ENCODE data around the gene TMTC2. TPM values are rescaled to one million over a fixed set of nuclear protein-coding genes. Genes with fewer than 3 reads are reported as not detected.
A peak's percentile ranks its signal among the peaks of the same experiment; 100 is the strongest.
"Not testable (repeated sequence)": the region's sequence is repeated elsewhere in the genome, so short reads cannot be mapped to it uniquely, and the experiment has no call there.

TMTC2 gene
- polyA plus RNA-seq, 3 donors: 36.4 to 41.4 (median 37.4) TPM

- DNase-seq (ENCODE audit: extremely low read depth in 1 of 11, low read depth in 9 of 11, low spot score in 4 of 11): no peak
These were observed 120.5 kb downstream of the TMTC2 start for GRCh38 chr12:82807132-82807737.

DNA sequence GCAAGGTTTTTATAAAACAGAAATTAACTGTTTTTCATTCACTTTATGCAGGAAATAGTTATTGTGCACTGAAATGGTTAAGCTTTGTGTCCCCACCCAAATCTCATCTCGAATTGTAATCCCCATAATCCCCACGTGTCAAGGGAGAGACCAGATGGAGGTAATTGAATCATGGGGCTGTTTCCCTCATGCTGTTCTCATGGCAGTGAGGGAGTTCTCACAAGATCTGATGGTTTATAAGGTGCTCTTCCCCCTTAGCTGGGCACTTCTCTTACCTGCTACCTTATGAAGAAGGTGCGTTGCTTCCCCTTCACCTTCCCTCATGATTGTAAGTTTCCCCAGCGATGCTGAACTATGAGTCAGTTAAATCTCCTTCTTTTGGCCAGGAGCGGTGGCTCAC, 123.9 kb downstream of the TMTC2 start:
- no peak for DNase-seq (ENCODE audit: extremely low read depth in 1 of 11, low read depth in 9 of 11, low spot score in 4 of 11)

GRCh38 chr12:82817368-82817767, 130.7 kb downstream of the TMTC2 start:
- no peak for DNase-seq (ENCODE audit: extremely low read depth in 1 of 11, low read depth in 9 of 11, low spot score in 4 of 11)

GRCh38 chr12:82818271-82819035, 131.7 kb downstream of the TMTC2 start:
- DNase-seq (ENCODE audit: extremely low read depth in 1 of 11, low read depth in 9 of 11, low spot score in 4 of 11): no peak

DNA sequence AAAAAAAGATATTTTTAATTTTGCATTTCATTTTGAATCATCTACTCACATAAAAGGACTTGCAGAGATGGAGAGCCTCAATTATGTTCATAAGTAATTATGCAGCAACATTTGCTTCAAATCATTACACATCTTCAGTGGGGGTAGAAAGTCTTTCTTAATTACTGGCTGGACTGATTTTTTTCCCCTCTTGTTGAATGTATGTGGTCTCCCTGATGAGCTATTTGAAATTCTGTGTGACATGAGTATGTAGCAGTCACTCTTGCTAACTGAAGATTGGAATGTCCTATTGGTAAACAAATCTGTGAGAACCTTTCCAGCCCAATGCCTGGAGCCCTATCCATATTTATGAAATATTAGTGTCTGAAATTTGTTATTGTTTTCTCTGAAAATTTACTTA, 139.8 kb downstream of the TMTC2 start:
- DNase-seq (ENCODE audit: extremely low read depth in 1 of 11, low read depth in 9 of 11, low spot score in 4 of 11): no peak

- no peak for DNase-seq (ENCODE audit: extremely low read depth in 1 of 11, low read depth in 9 of 11, low spot score in 4 of 11)
These were observed 145.4 kb downstream of the TMTC2 start for GRCh38 chr12:82832096-82832495.

DNA sequence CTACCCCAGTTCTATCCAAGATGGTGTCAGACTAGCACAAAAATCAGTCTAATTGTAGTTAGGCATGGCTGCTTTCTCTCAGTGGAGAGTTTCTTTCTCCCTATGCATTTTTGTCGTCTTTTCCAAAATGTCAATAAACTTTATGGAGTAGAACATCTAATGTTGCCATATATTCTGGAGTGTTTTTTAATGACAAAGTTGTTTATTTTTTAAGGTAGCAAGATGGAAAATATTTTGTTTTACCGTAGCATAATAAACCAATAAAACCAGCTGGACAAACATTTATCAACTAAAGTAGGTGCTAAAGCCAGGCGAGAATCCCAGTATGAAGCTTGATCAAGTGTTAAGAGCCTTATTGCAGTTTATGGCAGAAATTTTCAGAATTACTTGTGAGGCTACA, 146.3 kb downstream of the TMTC2 start:
- no peak for DNase-seq (ENCODE audit: extremely low read depth in 1 of 11, low read depth in 9 of 11, low spot score in 4 of 11)

DNA sequence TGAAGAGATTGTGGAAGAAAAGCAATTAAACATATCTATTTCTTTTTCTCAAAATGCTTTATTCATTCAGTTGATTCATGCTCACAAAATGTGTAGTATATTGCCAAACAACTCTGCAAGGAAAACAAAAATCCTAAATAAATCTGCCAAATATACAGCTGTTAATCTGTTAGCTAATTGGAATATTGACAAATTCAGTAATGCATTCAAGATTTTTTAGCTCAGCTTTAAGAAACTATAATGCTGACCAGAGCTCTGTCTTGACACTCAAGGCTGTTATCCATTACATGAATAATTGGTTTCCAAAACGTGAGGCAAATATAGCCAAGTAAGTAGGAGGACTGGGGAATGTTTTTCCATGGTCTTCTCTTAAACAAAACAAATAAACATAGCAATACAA, 146.8 kb downstream of the TMTC2 start:
- peak in 1 of 11 donors; percentile 17 for DNase-seq (ENCODE audit: extremely low read depth in 1 of 11, low read depth in 9 of 11, low spot score in 4 of 11)

GRCh38 chr12:82835217-82835616, 148.5 kb downstream of the TMTC2 start:
- DNase-seq (ENCODE audit: extremely low read depth in 1 of 11, low read depth in 9 of 11, low spot score in 4 of 11): no peak

DNA sequence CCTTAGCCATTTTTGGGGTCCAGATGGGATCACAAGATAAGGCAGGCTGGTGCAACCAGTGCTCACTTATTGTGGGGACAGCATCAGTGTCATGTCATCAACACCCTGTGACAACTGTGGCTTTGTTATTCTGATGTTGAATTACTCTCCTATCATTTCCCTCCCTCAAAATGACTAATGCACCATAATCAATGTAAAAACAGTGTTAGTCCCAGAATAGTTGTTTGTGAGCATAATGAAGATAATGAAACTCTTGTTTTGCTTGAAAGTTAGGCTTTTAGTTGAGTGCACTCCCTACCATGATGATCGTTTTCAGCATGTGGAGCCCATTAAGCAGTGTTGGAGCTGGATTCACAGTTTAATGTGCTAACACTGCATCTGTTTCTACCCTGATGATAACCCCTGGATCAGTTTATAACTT, 151.4 kb downstream of the TMTC2 start:
- no peak for DNase-seq (ENCODE audit: extremely low read depth in 1 of 11, low read depth in 9 of 11, low spot score in 4 of 11)

- DNase-seq (ENCODE audit: extremely low read depth in 1 of 11, low read depth in 9 of 11, low spot score in 4 of 11): no peak
These were observed 152.1 kb downstream of the TMTC2 start for GRCh38 chr12:82838827-82839226.

DNA sequence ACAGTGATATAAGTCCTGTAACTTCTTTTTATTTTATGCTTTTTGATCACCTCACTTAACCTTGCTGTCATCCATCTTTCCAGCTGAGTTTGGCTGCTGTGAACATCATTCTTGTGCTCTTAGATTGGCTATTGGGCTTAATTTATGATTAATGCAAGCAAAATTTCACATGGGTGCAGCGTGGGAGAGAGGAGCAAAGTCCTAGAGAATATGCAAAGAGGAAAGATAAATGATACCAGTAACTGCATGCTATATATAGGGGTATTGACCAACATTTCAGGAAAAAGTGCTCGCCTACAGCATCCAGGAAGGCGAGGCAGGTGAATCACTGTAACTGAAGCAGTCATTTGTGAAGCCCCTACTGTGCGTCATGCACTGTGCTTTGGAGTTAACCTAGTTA, 153.1 kb downstream of the TMTC2 start:
- DNase-seq (ENCODE audit: extremely low read depth in 1 of 11, low read depth in 9 of 11, low spot score in 4 of 11): no peak

- DNase-seq (ENCODE audit: extremely low read depth in 1 of 11, low read depth in 9 of 11, low spot score in 4 of 11): no peak
These were observed 154.8 kb downstream of the TMTC2 start for GRCh38 chr12:82841487-82841904.

- DNase-seq (ENCODE audit: extremely low read depth in 1 of 11, low read depth in 9 of 11, low spot score in 4 of 11): no peak
These were observed 155.8 kb downstream of the TMTC2 start for GRCh38 chr12:82842480-82842879.

GRCh38 chr12:82845076-82845475, 158.4 kb downstream of the TMTC2 start:
- not testable (repeated sequence) for DNase-seq (ENCODE audit: extremely low read depth in 1 of 11, low read depth in 9 of 11, low spot score in 4 of 11)

- no peak for DNase-seq (ENCODE audit: extremely low read depth in 1 of 11, low read depth in 9 of 11, low spot score in 4 of 11)
These were observed 162.1 kb downstream of the TMTC2 start for GRCh38 chr12:82848845-82849244.

GRCh38 chr12:82852529-82852928, 165.8 kb downstream of the TMTC2 start:
- DNase-seq (ENCODE audit: extremely low read depth in 1 of 11, low read depth in 9 of 11, low spot score in 4 of 11): no peak

GRCh38 chr12:82855872-82856271, 169.2 kb downstream of the TMTC2 start:
- no peak for DNase-seq (ENCODE audit: extremely low read depth in 1 of 11, low read depth in 9 of 11, low spot score in 4 of 11)

DNA sequence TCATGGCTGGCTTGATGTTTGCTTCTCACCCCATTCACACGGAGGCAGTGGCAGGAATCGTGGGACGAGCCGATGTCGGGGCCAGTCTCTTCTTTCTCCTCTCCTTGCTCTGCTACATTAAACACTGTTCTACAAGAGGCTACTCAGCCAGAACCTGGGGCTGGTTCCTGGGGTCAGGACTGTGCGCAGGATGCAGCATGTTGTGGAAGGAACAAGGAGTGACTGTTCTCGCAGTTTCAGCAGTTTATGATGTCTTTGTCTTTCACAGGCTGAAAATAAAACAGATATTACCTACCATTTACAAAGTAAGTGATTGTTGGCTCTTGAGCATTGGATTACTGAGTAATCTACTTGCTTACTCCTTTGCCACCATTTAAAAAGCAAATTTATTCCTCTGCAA, 170.6 kb downstream of the TMTC2 start:
- peak in 1 of 11 donors; percentile 29 for DNase-seq (ENCODE audit: extremely low read depth in 1 of 11, low read depth in 9 of 11, low spot score in 4 of 11)

- no peak for DNase-seq (ENCODE audit: extremely low read depth in 1 of 11, low read depth in 9 of 11, low spot score in 4 of 11)
These were observed 171.3 kb downstream of the TMTC2 start for GRCh38 chr12:82857911-82858533.

Data from renal cortex interstitium (tissue), 11 donors.